PC-9 (cell line): Measurements from ENCODE around the gene PHC2. TPM values are rescaled to one million over a fixed set of nuclear protein-coding genes. Genes with fewer than 3 reads are reported as not detected.

Source experiments
- BruUV-seq: library from RNA; stranded (reverse); fragments of 400-500 nt; replicated peaks from 2 replicates; lab custom pipeline; 2021; lab: Mats Ljungman, UMichigan
- CTCF ChIA-PET: fragments of 300-600 bp; sonication (Branson Sonifier 250); formaldehyde crosslinking; loops from one replicate; lab custom pipeline; 2022; ENCODE audit warnings: antibody characterized with exemption; lab: Charles Lee
- POLR2A ChIA-PET: fragments of 300-600 bp; sonication (Branson Sonifier 250); formaldehyde crosslinking; loops from one replicate; lab custom pipeline; 2022; ENCODE audit warnings: antibody characterized with exemption; ENCODE audit not compliant: unreplicated experiment; lab: Charles Lee
- DNase-seq, 2 experiments: peaks; one replicate each; pipeline versions ENCODE4 v3.0.0 to v3.0.0-alpha.2; 2015 to 2022; ENCODE audit warnings: mixed read lengths in 1 of 2
- H2AFZ ChIP-seq: fragments of 200-600 bp; sonication (generic); 2 replicates; pipeline ENCODE4 v1.8.1; 2017; ENCODE audit warnings: antibody characterized with exemption
- H3F3A ChIP-seq: fragments of 200-600 bp; sonication (generic); 2 replicates; pipeline ENCODE4 v1.8.1; 2017; ENCODE audit warnings: antibody characterized with exemption, mild to moderate bottlenecking, low read depth; ENCODE audit not compliant: insufficient read depth
- H3K27ac ChIP-seq: fragments of 200-600 bp; sonication (generic); 2 replicates; pipeline ENCODE4 v1.6.1; 2016; ENCODE audit warnings: mixed run types
- H3K27me3 ChIP-seq: fragments of 200-600 bp; sonication (generic); 2 replicates; pipeline ENCODE4 v1.6.1; 2016; ENCODE audit warnings: low read depth, mixed run types; ENCODE audit not compliant: insufficient read depth
- H3K36me3 ChIP-seq: fragments of 200-600 bp; sonication (generic); 2 replicates; pipeline ENCODE4 v1.6.1; 2016; ENCODE audit warnings: low read depth, mixed run types
- H3K4me1 ChIP-seq: fragments of 200-600 bp; sonication (generic); replicated peaks from 2 replicates; pipeline ENCODE4 v1.6.1; 2016; ENCODE audit warnings: mixed run types; ENCODE audit not compliant: insufficient read depth
- H3K4me2 ChIP-seq: fragments of 200-600 bp; sonication (generic); 2 replicates; pipeline ENCODE4 v1.6.1; 2017; ENCODE audit warnings: mixed run types
- H3K4me3 ChIP-seq: fragments of 200-600 bp; sonication (generic); 2 replicates; pipeline ENCODE4 v1.6.1; 2016; ENCODE audit warnings: mixed run types
- H3K79me2 ChIP-seq: fragments of 200-600 bp; sonication (generic); 2 replicates; pipeline ENCODE4 v1.6.1; 2017; ENCODE audit warnings: low read depth, mixed run types
- H3K9me2 ChIP-seq: fragments of 200-600 bp; sonication (generic); 2 replicates; pipeline ENCODE4 v1.8.1; 2017; ENCODE audit warnings: mild to moderate bottlenecking; ENCODE audit not compliant: insufficient read depth
- H3K9me3 ChIP-seq: fragments of 200-600 bp; sonication (generic); 2 replicates; pipeline ENCODE4 v1.8.1; 2016; ENCODE audit warnings: low read depth; ENCODE audit not compliant: insufficient read depth
- H4K20me1 ChIP-seq: fragments of 200-600 bp; sonication (generic); 2 replicates; pipeline ENCODE4 v1.8.1; 2017; ENCODE audit not compliant: insufficient read depth
- CTCF ChIP-seq: fragments of 200-600 bp; sonication (generic); conservative IDR thresholded peaks from 2 replicates; pipeline ENCODE4 v1.6.1; 2017; ENCODE audit warnings: mixed run types, antibody characterized with exemption, mild to moderate bottlenecking, moderate library complexity
- EZH2 ChIP-seq: fragments of 200-600 bp; sonication (generic); IDR thresholded peaks from 2 replicates; pipeline ENCODE4 v1.8.0; 2017; ENCODE audit warnings: antibody characterized with exemption, low read depth
- intact Hi-C: fragments of 100-400 bp; cut with micrococcal nuclease; formaldehyde crosslinking; loops from one replicate; pipeline ENCODE4 v1.10.0; 2022; ENCODE audit not compliant: unreplicated experiment
- total RNA-seq: library from RNA; stranded (reverse); gene quantifications from 2 replicates; pipeline ENCODE4 v1.2.3, GENCODE V29; 2021

PHC2 gene
- total RNA-seq, 1 experiment from 2014 or later = 48.1 TPM

GRCh38 chr1:33354707-33355316 lies 76.1 kb downstream of the PHC2 start:
- no peak for DNase-seq
- ChIA-PET POLR2A (no interaction called here), CTCF (no interaction called here)
- peaks cover 29% of the 10 kb centered on the region for H3K4me1 ChIP-seq
- H3K27me3 ChIP-seq = no peaks in the 10 kb centered on the region
- no peaks in the 10 kb centered on the region for H3K9me2 ChIP-seq
- TF ChIP-seq CTCF (no peak), EZH2 (no peak)
- no peaks in the 10 kb centered on the region for H3K36me3 ChIP-seq
- intact Hi-C loops = loop anchor here (5.0 kb wide), 1 partner anchor 117 kb away; the partner anchor contains the start of gene ZSCAN20
- BruUV-seq = no TSS peak
- H3K4me3 ChIP-seq = no peak overlapping the region
- peaks cover 19% of the 10 kb centered on the region for H3K79me2 ChIP-seq
- no peak overlapping the region for H3K27ac ChIP-seq
- H4K20me1 ChIP-seq = no peaks in the 10 kb centered on the region
- no peak overlapping the region for H3K4me2 ChIP-seq
- H2AFZ ChIP-seq = no peak overlapping the region
- H3F3A ChIP-seq = peaks cover 12% of the 10 kb centered on the region; the same call in 1 of the 2 replicates
- H3K9me3 ChIP-seq = no peaks in the 10 kb centered on the region

GRCh38 chr1:33353531-33353930 lies 77.4 kb downstream of the PHC2 start:
- no peaks in the 10 kb centered on the region for H3K9me2 ChIP-seq
- peaks cover 22% of the 10 kb centered on the region for H3K4me1 ChIP-seq
- no TSS peak for BruUV-seq
- no peak overlapping the region for H2AFZ ChIP-seq
- no peak overlapping the region for H3K4me2 ChIP-seq
- no peak overlapping the region for H3K27ac ChIP-seq
- peaks cover 10% of the 10 kb centered on the region for H3F3A ChIP-seq
- peaks cover 28% of the 10 kb centered on the region for H3K79me2 ChIP-seq
- H3K27me3 ChIP-seq = no peaks in the 10 kb centered on the region
- no peak for DNase-seq
- H3K4me3 ChIP-seq = no peak overlapping the region
- no peaks in the 10 kb centered on the region for H3K36me3 ChIP-seq
- ChIA-PET CTCF (no interaction called here), POLR2A (no interaction called here)
- H4K20me1 ChIP-seq = no peaks in the 10 kb centered on the region
- no peaks in the 10 kb centered on the region for H3K9me3 ChIP-seq
- intact Hi-C loops = loop anchor here (5.0 kb wide), 1 partner anchor 119 kb away; the partner anchor contains the start of gene ZSCAN20
- no peak for TF ChIP-seq CTCF
- no peak for TF ChIP-seq EZH2

GRCh38 chr1:33351281-33351660 lies 79.6 kb downstream of the PHC2 start:
- Histone ChIP-seq H3F3A (peaks cover 31% of the 10 kb centered on the region), H3K9me3 (no peaks in the 10 kb centered on the region), H3K79me2 (peaks cover 49% of the 10 kb centered on the region), H3K27ac (no peak overlapping the region), H3K36me3 (no peaks in the 10 kb centered on the region), H3K4me3 (peak overlapping the region; percentile 79; the same call in 1 of the 2 replicates), H3K4me1 (peaks cover 40% of the 10 kb centered on the region), H3K27me3 (no peaks in the 10 kb centered on the region), H2AFZ (no peak overlapping the region), H4K20me1 (no peaks in the 10 kb centered on the region; the same call in 1 of the 2 replicates), H3K4me2 (peak overlapping the region; percentile 93), H3K9me2 (no peaks in the 10 kb centered on the region)
- DNase-seq = no peak
- no peak for TF ChIP-seq EZH2
- no peak for TF ChIP-seq CTCF
- no TSS peak for BruUV-seq
- POLR2A ChIA-PET = no interaction called here
- CTCF ChIA-PET = no interaction called here
- intact Hi-C loops = loop anchor here (5.0 kb wide), 1 partner anchor 121 kb away; the partner anchor contains the start of gene ZSCAN20
